ENCODE measurements around the gene FOXP1. TPM values are rescaled to one million over a fixed set of nuclear protein-coding genes. Genes with fewer than 3 reads are reported as not detected.

Gene FOXP1
- total RNA-seq, 4 donors from 2014 or later: 54.2 to 152 (median 129) TPM

DNA sequence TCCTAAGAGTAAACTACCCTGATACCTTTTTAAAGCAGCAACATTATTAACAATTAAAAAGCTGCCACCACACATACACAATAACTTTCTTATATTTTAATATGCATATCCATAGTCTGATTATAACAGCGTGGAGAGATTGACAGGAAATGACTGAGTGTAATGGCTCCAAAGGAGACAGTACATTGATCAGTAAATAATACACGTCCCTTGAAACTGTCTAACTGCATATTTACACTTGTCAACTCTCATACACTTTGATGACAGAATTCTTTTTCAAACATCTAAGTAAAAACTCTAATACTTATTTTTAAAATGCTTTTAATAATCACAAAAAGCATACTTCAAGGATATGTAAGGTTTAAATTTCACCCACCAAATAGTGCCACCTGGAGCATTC lies 99.5 kb downstream of the FOXP1 start:
- TF ChIP-seq POLR2A (IDR thresholded peaks at IDR 0.05): no peak
- TF ChIP-seq, protein P1, sequence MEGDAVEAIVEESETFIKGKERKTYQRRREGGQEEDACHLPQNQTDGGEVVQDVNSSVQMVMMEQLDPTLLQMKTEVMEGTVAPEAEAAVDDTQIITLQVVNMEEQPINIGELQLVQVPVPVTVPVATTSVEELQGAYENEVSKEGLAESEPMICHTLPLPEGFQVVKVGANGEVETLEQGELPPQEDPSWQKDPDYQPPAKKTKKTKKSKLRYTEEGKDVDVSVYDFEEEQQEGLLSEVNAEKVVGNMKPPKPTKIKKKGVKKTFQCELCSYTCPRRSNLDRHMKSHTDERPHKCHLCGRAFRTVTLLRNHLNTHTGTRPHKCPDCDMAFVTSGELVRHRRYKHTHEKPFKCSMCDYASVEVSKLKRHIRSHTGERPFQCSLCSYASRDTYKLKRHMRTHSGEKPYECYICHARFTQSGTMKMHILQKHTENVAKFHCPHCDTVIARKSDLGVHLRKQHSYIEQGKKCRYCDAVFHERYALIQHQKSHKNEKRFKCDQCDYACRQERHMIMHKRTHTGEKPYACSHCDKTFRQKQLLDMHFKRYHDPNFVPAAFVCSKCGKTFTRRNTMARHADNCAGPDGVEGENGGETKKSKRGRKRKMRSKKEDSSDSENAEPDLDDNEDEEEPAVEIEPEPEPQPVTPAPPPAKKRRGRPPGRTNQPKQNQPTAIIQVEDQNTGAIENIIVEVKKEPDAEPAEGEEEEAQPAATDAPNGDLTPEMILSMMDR (IDR thresholded peaks at IDR 0.05): no peak
- intact Hi-C loops (cut with DNase I; ENCODE audit: low total_unique reads): no loop called here
- H3K27ac ChIP-seq: no peak overlapping the region
- no peaks in the 10 kb centered on the region for H3K9me3 ChIP-seq
- no peaks in the 10 kb centered on the region for H3K36me3 ChIP-seq
- H3K4me3 ChIP-seq: no peak overlapping the region
- H3K27me3 ChIP-seq: no peaks in the 10 kb centered on the region
- H3K4me1 ChIP-seq: no peaks in the 10 kb centered on the region
- DNase-seq: no peak

DNA sequence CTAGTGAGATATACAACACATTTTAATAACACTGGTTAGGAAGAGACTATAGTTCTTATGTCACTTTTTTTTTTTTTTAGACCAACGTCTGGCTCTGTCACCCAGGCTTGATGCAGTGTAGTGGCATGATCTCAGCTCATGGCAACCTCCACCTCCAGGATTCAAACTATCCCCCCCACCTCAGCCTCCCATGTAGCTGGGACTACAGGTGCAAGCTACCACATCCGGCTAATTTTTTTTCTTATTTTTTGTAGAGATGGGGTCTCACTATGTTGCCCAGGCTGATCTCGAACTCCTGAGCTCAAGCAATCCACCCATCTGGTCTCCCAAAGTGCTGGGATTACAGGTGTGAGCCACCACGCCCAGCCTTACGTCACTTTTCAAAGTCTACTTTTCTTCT lies 100.8 kb downstream of the FOXP1 start:
- Histone ChIP-seq H3K4me3 (no peak overlapping the region), H3K36me3 (no peaks in the 10 kb centered on the region), H3K27me3 (no peaks in the 10 kb centered on the region), H3K4me1 (no peaks in the 10 kb centered on the region), H3K9me3 (no peaks in the 10 kb centered on the region), H3K27ac (no peak overlapping the region)
- no peak for TF ChIP-seq POLR2A (IDR thresholded peaks at IDR 0.05)
- TF ChIP-seq, protein P1 (IDR thresholded peaks at IDR 0.05): no peak
- intact Hi-C loops (cut with DNase I; ENCODE audit: low total_unique reads): no loop called here
- no peak for DNase-seq

DNA sequence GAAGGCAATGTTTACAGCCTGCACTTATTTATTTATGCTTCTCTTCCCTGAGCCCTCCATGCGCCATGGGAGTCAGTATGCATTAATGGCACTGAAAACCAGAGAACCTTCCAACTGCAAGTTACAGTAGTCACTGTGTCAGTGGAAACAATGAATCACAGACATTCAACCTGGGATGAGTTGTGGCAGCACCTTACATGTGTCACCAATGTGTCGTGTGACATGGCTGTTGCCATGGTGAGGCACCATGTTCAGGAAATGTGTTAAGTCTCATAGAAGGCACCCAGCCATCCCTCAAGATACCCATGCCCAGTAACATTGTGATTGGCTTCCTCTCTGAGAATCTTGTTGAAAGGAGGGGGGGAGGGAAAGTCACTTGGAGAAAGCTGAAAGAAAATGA lies 105.0 kb downstream of the FOXP1 start:
- H3K4me1 ChIP-seq: no peaks in the 10 kb centered on the region
- no peak for TF ChIP-seq POLR2A (IDR thresholded peaks at IDR 0.05)
- TF ChIP-seq, protein P1 (IDR thresholded peaks at IDR 0.05): no peak
- no peaks in the 10 kb centered on the region for H3K36me3 ChIP-seq
- no peak for DNase-seq
- H3K27ac ChIP-seq: no peak overlapping the region
- H3K9me3 ChIP-seq: no peaks in the 10 kb centered on the region
- H3K4me3 ChIP-seq: no peak overlapping the region
- no peaks in the 10 kb centered on the region for H3K27me3 ChIP-seq
- intact Hi-C loops (cut with DNase I; ENCODE audit: low total_unique reads): no loop called here

DNA sequence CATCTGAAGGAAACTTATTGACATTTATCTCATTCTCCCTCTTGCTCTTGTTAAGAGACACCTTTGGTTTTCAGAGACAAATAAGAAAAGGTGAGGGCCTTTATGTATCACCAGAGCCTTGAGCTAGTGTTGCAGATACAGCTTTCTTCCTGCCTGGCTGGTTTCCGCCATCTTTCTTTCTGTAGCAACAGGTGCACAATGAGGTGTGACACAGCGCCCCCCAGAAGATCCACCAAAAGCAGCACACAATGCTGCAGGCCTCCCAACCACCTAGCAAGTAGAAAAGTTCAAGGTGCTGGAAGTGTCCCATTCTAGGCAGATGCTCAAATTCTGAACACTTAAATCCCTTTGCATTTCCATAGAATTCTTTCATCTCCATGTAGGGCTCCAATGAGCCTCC lies 106.6 kb downstream of the FOXP1 start:
- Histone ChIP-seq H3K4me3 (no peak overlapping the region), H3K27ac (no peak overlapping the region), H3K36me3 (no peaks in the 10 kb centered on the region), H3K27me3 (no peaks in the 10 kb centered on the region), H3K9me3 (no peaks in the 10 kb centered on the region), H3K4me1 (no peaks in the 10 kb centered on the region)
- intact Hi-C loops (cut with DNase I; ENCODE audit: low total_unique reads): no loop called here
- TF ChIP-seq, protein P1 (IDR thresholded peaks at IDR 0.05): no peak
- DNase-seq: no peak

DNA sequence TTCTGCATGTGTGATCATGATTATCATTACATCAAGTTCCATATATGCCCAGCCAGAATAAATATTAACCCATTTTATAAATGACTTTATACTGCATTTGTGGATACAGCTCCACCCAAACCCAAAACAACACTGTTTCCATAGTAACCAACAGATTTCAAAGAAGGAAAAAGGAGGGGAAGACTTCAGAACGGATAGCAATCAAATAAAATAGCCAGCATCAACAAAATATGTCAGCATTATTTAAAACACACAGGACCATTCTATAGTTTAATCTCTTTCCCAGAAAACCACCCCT lies 114.4 kb downstream of the FOXP1 start:
- intact Hi-C loops (cut with DNase I; ENCODE audit: low total_unique reads): no loop called here
- H3K4me1 ChIP-seq: no peaks in the 10 kb centered on the region
- no peak for DNase-seq
- no peaks in the 10 kb centered on the region for H3K9me3 ChIP-seq
- H3K4me3 ChIP-seq: no peak overlapping the region
- no peak for TF ChIP-seq POLR2A (IDR thresholded peaks at IDR 0.05)
- TF ChIP-seq, protein P1 (IDR thresholded peaks at IDR 0.05): no peak
- H3K27me3 ChIP-seq: no peaks in the 10 kb centered on the region
- H3K36me3 ChIP-seq: no peaks in the 10 kb centered on the region
- no peak overlapping the region for H3K27ac ChIP-seq

Measured in uterus (tissue), 4 donors.